ENCODE data around the gene IGFLR1. TPM values are rescaled to one million over a fixed set of nuclear protein-coding genes. Genes with fewer than 3 reads are reported as not detected.

IGFLR1 gene
- total and polyA plus RNA-seq, 2 of the 8 experiments (the other 6 are each of a cell fraction or from before 2014, with no cell fraction given): 8.4 to 28.9 TPM

- 0 out of 2 replicates have a peak overlapping the region, but pooled peaks have one; percentile 21 for H2BK5ac ChIP-seq (ENCODE audit: low read depth, low read length)
- FAIRE-seq (no peak), DNase-seq (ENCODE audit: low read depth in 1 of 2, low spot score in 2 of 2) (no peak)
- no peak overlapping the region for H2AFZ ChIP-seq (ENCODE audit: low read length)
- H3K4me3 ChIP-seq (ENCODE audit: extremely low read depth in 1 of 4, insufficient read depth in 2 of 4, low read depth in 3 of 4, low read length in 4 of 4): no peak overlapping the region
- no peaks in the 10 kb centered on the region for H3K36me3 ChIP-seq (ENCODE audit: control insufficient read depth in 2 of 4, insufficient read depth in 4 of 4, low read length in 3 of 4)
- TF ChIP-seq CEBPB (IDR thresholded peaks at IDR 0.05; ENCODE audit: low read depth, low read length) (no peak), CTCF (IDR thresholded peaks at IDR 0.05; ENCODE audit: control extremely low read depth in 1 of 3, insufficient read depth in 1 of 3, low read depth in 1 of 3, low read length in 3 of 3) (peak; percentile 7 to 12 (median 11); a peak in 2 of 4 replicates), SUZ12 (IDR thresholded peaks at IDR 0.05; ENCODE audit: low read length) (no peak), EGR1 (IDR thresholded peaks at IDR 0.05; ENCODE audit: borderline replicate concordance, low read depth, low read length) (no peak)
- CTCF ChIA-PET (ENCODE audit: partially characterized antibody): interaction anchor here (0.6 to 2.3 kb wide), 6 partner anchors 11 to 151 kb away, joined by 3 to 6 read pairs (median 4); no protein-coding TSS in a partner anchor
- H4K20me1 ChIP-seq (replicated peaks in 1 of 2; ENCODE audit: control insufficient read depth in 1 of 2, insufficient read depth in 2 of 2, low read length in 2 of 2): peaks cover 2 to 3% of the 10 kb centered on the region in 2 experiments
- no peak overlapping the region; the same call in 1 of the 2 replicates for H4K8ac ChIP-seq (ENCODE audit: extremely low read depth, insufficient read depth, low read length)
- H3K79me2 ChIP-seq (ENCODE audit: control insufficient read depth in 1 of 2, insufficient read depth in 2 of 2, low read length in 2 of 2): no peaks in the 10 kb centered on the region
- H2BK12ac ChIP-seq (ENCODE audit: low read depth, low read length): no peak overlapping the region
- H3K27me3 ChIP-seq (replicated peaks in 1 of 4; ENCODE audit: control insufficient read depth in 3 of 4, extremely low read depth in 1 of 4, insufficient read depth in 3 of 4, low read length in 3 of 4): peaks cover 1 to 6% (median 4%) of the 10 kb centered on the region in 4 experiments; a peak in 5 of 7 replicates
- H3K27ac ChIP-seq (ENCODE audit: low read depth, low read length): no peak overlapping the region
- no peak overlapping the region for H4K5ac ChIP-seq (ENCODE audit: insufficient read length, low read depth, low read length)
- no peak overlapping the region for H3K18ac ChIP-seq (ENCODE audit: extremely low read depth, low read length)
- no peak overlapping the region for H2BK20ac ChIP-seq (ENCODE audit: low read length)
- H2BK15ac ChIP-seq (ENCODE audit: low read length): 0 out of 2 replicates have a peak overlapping the region, but pooled peaks have one; percentile 61
- H3K4ac ChIP-seq (replicated peaks; ENCODE audit: insufficient read length, low read depth, low read length): no peak overlapping the region
- H3K56ac ChIP-seq (replicated peaks; ENCODE audit: insufficient read length, low read depth, low read length): no peak overlapping the region
- H3K4me1 ChIP-seq (replicated peaks in 1 of 4; ENCODE audit: control insufficient read depth in 3 of 4, insufficient read depth in 4 of 4, low read length in 3 of 4): peaks cover 0 to 6% (median 2%) of the 10 kb centered on the region in 4 experiments; a peak in 2 of 7 replicates
- H3K23me2 ChIP-seq (ENCODE audit: low read depth, low read length): no peaks in the 10 kb centered on the region
- H3K79me1 ChIP-seq (ENCODE audit: low read depth, low read length): no peaks in the 10 kb centered on the region
- WGBS, 2 experiments (ENCODE audit: extremely low coverage in 1 of 2, insufficient coverage in 1 of 2, insufficient read length in 1 of 2, insufficient replicate concordance in 2 of 2, low coverage in 1 of 2, low lambda C conversion rate in 2 of 2, missing lambda C conversion rate in 1 of 2): 71% methylated on average over 20 of the region's 20 CpGs; no CpG with 5 or more reads in 1 of the 2 experiments
- H3K4me2 ChIP-seq (ENCODE audit: insufficient read depth in 1 of 2, low read depth in 2 of 2, low read length in 2 of 2): no peak overlapping the region
- POLR2A ChIA-PET (ENCODE audit: partially characterized antibody): no interaction called here
- no peak overlapping the region for H2AK5ac ChIP-seq (ENCODE audit: low read depth, low read length)
- no peak overlapping the region; a peak in 2 of 7 replicates for H3K9ac ChIP-seq (replicated peaks in 1 of 4; ENCODE audit: extremely low read depth in 1 of 4, low read depth in 3 of 4, low read length in 3 of 4)
- H2BK120ac ChIP-seq (replicated peaks; ENCODE audit: low read depth, low read length): no peak overlapping the region
- H4K91ac ChIP-seq (replicated peaks; ENCODE audit: insufficient read length, low read length): no peak overlapping the region
- H3K23ac ChIP-seq (ENCODE audit: insufficient read length): no peak overlapping the region
- H3K14ac ChIP-seq (ENCODE audit: insufficient read length): no peak overlapping the region
- no peaks in the 10 kb centered on the region for H3K9me3 ChIP-seq (ENCODE audit: insufficient read depth in 2 of 2, low read depth in 1 of 2, low read length in 1 of 2)
Measured at GRCh38 chr19:35790981-35791813, 48.9 kb upstream of the IGFLR1 start.

Measured in H1 (cell line).